Lung (tissue), 12 donors: ENCODE data around the gene PC. TPM values are rescaled to one million over a fixed set of nuclear protein-coding genes. Genes with fewer than 3 reads are reported as not detected.

Experiments used
- ATAC-seq: fragments of 200-7000 bp; cut with Tn5 transposase; one replicate; pipeline ENCODE4 v1.9.1; 2020; ENCODE audit warnings: moderate number of reproducible peaks; ENCODE audit not compliant: insufficient read depth, low FRiP score
- DNase-seq, 3 donors: peaks; one replicate each; pipeline ENCODE4 v3.0.0-alpha.2; 2013 to 2017
- H3K27ac ChIP-seq, 2 donors: one replicate each; pipeline ENCODE4 v1.5.1; 2013; ENCODE audit warnings: mild to moderate bottlenecking in 2 of 2, moderate library complexity in 2 of 2, control low read depth in 1 of 2, inconsistent platforms in 1 of 2, low read depth in 1 of 2, low read length in 1 of 2
- H3K27me3 ChIP-seq, 3 donors: one replicate each; pipeline ENCODE4 v1.5.1; 2013; ENCODE audit warnings: low read length in 2 of 3; ENCODE audit not compliant: control insufficient read depth in 3 of 3, insufficient read depth in 3 of 3
- H3K36me3 ChIP-seq, 4 donors: one replicate each; pipeline ENCODE4 v1.5.1; 2013; ENCODE audit warnings: low read length in 4 of 4, mild to moderate bottlenecking in 1 of 4, moderate library complexity in 1 of 4; ENCODE audit not compliant: control insufficient read depth in 4 of 4, insufficient read depth in 4 of 4
- H3K4me1 ChIP-seq, 5 donors: one replicate each; pipeline ENCODE4 v1.5.1; 2013; ENCODE audit warnings: low read length in 5 of 5, mild to moderate bottlenecking in 2 of 5, moderate library complexity in 1 of 5; ENCODE audit not compliant: control insufficient read depth in 5 of 5, insufficient read depth in 5 of 5
- H3K4me3 ChIP-seq: one replicate; pipeline ENCODE4 v1.5.1; 2013; ENCODE audit warnings: mild to moderate bottlenecking, control low read depth, moderate library complexity
- H3K9ac ChIP-seq, 2 donors: one replicate each; pipeline ENCODE4 v1.5.1; 2013; ENCODE audit warnings: low read length in 2 of 2, control low read depth in 1 of 2; ENCODE audit not compliant: insufficient read depth in 1 of 2
- H3K9me3 ChIP-seq, 4 donors: one replicate each; pipeline ENCODE4 v1.5.1; 2013; ENCODE audit warnings: low read length in 3 of 4, mild to moderate bottlenecking in 1 of 4, moderate library complexity in 1 of 4; ENCODE audit not compliant: control insufficient read depth in 4 of 4, insufficient read depth in 3 of 4
- WGBS, 2 donors: extraction: QIAGEN DNeasy Blood & Tissue Kit; methylation state at CpG; one replicate each; pipeline ENCODE4 v1.1.7; 2013; 5-methylcytosine and 5-hydroxymethylcytosine counted together
- polyA plus RNA-seq, 2 donors: library from polyadenylated mRNA; stranded (reverse); fragments of 200-250 nt; gene quantifications; one replicate each; pipeline ENCODE4 v1.2.1, GENCODE V29; 2013
- total RNA-seq, 2 donors: library from RNA; depleted of rRNA in 1 of 2; stranded (reverse); fragments of >200 nt in 1 of 2; gene quantifications; one replicate each; pipeline ENCODE4 v1.2.1, GENCODE V29; 2014 to 2021
- TF ChIP-seq, protein P1 (sequence below): IDR thresholded peaks from 2 replicates; pipeline ENCODE4 v1.5.1; 2012; ENCODE audit warnings: mild to moderate bottlenecking; ENCODE audit errors: control extremely low read depth, extremely low read depth
- donor health status: control.
- donor health status: control.
- donor health status: Bipolar disorder and iron deficiency.
- donor health status: healthy.
- donor health status: DM: yes; HTN: yes; CAD: no.

The PC gene
- total and polyA plus RNA-seq, 4 donors, result 5.5 to 32.5 (median 12.0) TPM

DNA sequence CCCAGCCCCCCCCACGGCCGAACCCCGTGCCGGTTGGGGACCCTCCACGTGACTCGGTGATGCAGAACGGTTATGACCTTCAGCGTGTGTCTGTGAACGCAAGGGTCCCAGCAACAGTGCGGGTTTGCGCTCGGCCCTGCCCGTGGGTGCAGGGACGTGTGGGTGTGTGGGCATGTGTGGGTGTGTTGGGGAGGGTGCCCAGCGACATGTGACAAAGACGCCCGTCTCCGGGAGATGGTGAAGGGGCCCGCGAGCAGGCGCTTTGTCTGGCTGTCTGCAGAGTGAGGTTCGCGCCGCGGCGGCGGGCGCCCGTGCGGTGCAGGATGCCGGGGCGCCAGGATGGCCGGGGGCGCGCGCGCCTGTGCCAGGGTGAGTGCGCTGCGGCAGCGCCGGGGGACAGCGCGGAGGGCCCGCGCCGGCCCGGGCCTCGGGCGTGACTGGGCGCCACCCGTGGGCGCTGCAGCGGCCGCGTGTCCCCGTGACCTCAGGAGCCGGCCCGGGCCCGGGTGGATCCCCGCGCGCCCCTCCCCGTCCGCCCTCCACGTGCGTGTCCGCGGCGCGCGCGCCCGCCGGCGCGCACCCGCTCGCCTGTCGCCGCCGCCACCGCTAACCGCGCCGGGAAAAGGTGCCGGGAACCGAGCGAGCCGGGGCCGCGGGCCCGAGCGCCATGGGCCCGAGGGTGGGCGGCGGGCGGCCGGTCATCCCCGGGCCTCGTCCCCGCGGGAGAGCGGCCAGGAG lies 101.5 kb downstream of the PC start, which contains the start of gene LRFN4:
LRFN4 (plus strand) TSS at position 569 of the 738 bp plus-strand sequence. CDS start 681 bp downstream, outside the sequence.
- DNase-seq (peak in 1 of 3 donors; percentile 31), ATAC-seq (peak; percentile 6)
- WGBS, 2 donors, result 0 to 1% methylated on average over 76 to 103 of the region's 103 CpGs
- TF ChIP-seq, protein P1, sequence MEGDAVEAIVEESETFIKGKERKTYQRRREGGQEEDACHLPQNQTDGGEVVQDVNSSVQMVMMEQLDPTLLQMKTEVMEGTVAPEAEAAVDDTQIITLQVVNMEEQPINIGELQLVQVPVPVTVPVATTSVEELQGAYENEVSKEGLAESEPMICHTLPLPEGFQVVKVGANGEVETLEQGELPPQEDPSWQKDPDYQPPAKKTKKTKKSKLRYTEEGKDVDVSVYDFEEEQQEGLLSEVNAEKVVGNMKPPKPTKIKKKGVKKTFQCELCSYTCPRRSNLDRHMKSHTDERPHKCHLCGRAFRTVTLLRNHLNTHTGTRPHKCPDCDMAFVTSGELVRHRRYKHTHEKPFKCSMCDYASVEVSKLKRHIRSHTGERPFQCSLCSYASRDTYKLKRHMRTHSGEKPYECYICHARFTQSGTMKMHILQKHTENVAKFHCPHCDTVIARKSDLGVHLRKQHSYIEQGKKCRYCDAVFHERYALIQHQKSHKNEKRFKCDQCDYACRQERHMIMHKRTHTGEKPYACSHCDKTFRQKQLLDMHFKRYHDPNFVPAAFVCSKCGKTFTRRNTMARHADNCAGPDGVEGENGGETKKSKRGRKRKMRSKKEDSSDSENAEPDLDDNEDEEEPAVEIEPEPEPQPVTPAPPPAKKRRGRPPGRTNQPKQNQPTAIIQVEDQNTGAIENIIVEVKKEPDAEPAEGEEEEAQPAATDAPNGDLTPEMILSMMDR, result no peak
- Histone ChIP-seq H3K4me3 (peak within 1 kb of the TSS; percentile 65), H3K27me3 (no peaks in the 10 kb centered on the region), H3K36me3 (peaks cover 0 to 11% (median 0%) of the 10 kb centered on the region in 4 donors), H3K9ac (peak within 1 kb of the TSS; percentile 66 to 88), H3K4me1 (peaks cover 0 to 13% (median 3%) of the 10 kb centered on the region in 5 donors), H3K9me3 (no peaks in the 10 kb centered on the region), H3K27ac (peak within 1 kb of the TSS; percentile 89 to 92)

DNA sequence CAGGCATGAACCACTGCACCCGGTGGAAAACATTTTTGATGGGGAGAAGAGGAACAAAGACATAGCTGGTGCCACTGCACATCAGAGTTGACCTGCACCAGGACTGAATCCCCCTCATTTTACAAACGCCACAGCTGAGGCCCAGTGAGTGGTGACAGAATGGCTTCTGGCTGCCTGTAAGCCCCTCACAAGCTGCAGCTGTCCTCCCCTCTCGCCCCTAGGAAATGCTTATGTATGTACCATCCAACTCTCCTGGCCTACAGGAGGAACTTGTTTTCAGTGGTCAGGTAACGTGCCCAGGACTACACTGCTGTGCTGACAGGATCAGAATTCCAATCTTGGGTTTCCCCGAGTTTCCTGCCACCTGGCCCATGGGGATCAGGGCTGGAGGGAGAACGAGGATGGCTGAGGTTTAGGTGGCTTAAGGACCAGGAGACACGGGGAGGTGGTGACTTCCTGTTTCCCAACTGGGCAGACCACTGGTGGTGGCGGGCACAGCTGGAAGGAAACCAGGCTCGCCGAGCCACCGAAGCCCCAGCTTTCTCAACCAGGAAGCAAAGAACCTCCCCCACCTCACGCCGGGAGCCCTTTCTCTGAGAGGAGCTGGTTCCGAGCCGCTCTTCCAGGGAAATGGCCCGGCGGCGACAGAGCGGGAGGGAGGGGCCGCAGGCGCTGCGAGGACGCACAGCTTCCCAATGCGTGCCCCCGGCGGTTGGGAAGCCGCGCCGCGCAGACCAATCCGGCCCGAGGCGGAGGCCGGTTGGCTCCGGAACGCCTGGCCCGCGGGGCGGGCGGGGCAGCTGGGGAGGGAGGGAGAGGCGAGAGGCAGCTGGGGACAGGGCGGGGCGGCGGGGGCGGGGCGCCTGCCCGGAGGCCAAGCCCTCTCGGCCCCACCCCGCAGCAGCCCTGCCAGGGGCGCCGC lies 102.3 kb downstream of the PC start:
- 2 to 4% methylated on average over 42 to 51 of the region's 51 CpGs for WGBS, 2 donors
- H3K4me1 ChIP-seq, result peaks cover 0 to 13% (median 3%) of the 10 kb centered on the region in 5 donors
- peak overlapping the region; percentile 65 for H3K4me3 ChIP-seq
- no peaks in the 10 kb centered on the region for H3K9me3 ChIP-seq
- peak; percentile 94 to 96 (median 95) for DNase-seq
- H3K27me3 ChIP-seq, result no peaks in the 10 kb centered on the region
- peak overlapping the region; percentile 66 to 88 for H3K9ac ChIP-seq
- TF ChIP-seq, protein P1, result no peak
- H3K27ac ChIP-seq, result peak overlapping the region; percentile 89 to 92
- H3K36me3 ChIP-seq, result peaks cover 0 to 11% (median 0%) of the 10 kb centered on the region in 4 donors
- peak; percentile 94 for ATAC-seq

DNA sequence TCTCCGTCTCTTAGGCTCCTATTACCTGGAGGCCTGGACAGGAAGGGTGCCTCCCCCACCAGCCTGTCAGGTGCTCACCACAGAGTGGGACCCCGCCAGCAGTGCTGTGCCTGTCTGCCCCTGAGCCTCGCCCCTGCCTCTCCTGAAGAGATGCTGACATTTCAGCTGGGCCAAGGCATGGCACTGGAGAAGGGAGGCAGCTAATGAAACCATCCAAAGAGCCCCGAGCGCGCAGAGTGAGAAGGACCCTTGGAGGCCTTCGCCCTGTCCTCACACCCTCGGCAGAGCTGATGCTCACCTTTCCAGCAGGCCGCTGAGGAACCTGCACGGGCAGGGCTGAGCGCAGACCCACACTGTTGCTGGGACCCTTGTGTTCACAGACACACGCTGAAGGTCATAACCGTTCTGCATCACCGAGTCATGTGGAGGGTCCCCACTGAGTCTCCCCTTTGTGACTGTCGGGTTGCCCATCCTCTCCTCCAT lies 103.4 kb downstream of the PC start:
- Histone ChIP-seq H3K27me3 (no peaks in the 10 kb centered on the region), H3K4me1 (peaks cover 0 to 13% (median 3%) of the 10 kb centered on the region in 5 donors), H3K9ac (no peak overlapping the region), H3K9me3 (no peaks in the 10 kb centered on the region), H3K4me3 (no peak overlapping the region), H3K36me3 (peaks cover 0 to 11% (median 0%) of the 10 kb centered on the region in 4 donors), H3K27ac (no peak overlapping the region)
- no peak for DNase-seq
- ATAC-seq, result no peak
- TF ChIP-seq, protein P1, result no peak
- 95 to 97% methylated on average over 15 of the region's 15 CpGs for WGBS, 2 donors
